Large intestine (tissue), 3 donors: Measurements from ENCODE around the gene JAML. TPM values are rescaled to one million over a fixed set of nuclear protein-coding genes. Genes with fewer than 3 reads are reported as not detected.

Source experiments
- DNase-seq, 2 donors: peaks; one replicate each; pipeline versions ENCODE4 v3.0.0 to v3.0.0-alpha.2; 2013
- H3K27ac ChIP-seq: one replicate; pipeline ENCODE4 v1.5.1; 2013; ENCODE audit warnings: low read length
- H3K27me3 ChIP-seq: 2 replicates; pipeline ENCODE4 v1.6.1; 2013; ENCODE audit warnings: low read length; ENCODE audit not compliant: control insufficient read depth, insufficient read depth
- H3K36me3 ChIP-seq: 2 replicates; pipeline ENCODE4 v1.6.1; 2013; ENCODE audit warnings: low read length; ENCODE audit not compliant: control insufficient read depth, insufficient read depth
- H3K4me1 ChIP-seq: one replicate; pipeline ENCODE4 v1.6.1; 2013; ENCODE audit warnings: low read length; ENCODE audit not compliant: control insufficient read depth, insufficient read depth
- H3K4me3 ChIP-seq: one replicate; pipeline ENCODE4 v1.5.1; 2013; ENCODE audit warnings: low read length
- H3K9me3 ChIP-seq: one replicate; pipeline ENCODE4 v1.6.1; 2013; ENCODE audit warnings: mild to moderate bottlenecking, low read depth, low read length, moderate library complexity; ENCODE audit not compliant: control insufficient read depth
- WGBS: methylation state at CpG from one replicate; pipeline ENCODE4 v1.1.5; 2013; ENCODE audit warnings: low lambda C conversion rate; ENCODE audit not compliant: insufficient coverage; 5-methylcytosine and 5-hydroxymethylcytosine counted together
- polyA plus RNA-seq: library from polyadenylated mRNA; unstranded; fragments of 120-200 nt; gene quantifications from one replicate; pipeline ENCODE4 v1.2.1, GENCODE V29; 2013

JAML gene
- polyA plus RNA-seq, 1 donor: 35.2 TPM

DNA sequence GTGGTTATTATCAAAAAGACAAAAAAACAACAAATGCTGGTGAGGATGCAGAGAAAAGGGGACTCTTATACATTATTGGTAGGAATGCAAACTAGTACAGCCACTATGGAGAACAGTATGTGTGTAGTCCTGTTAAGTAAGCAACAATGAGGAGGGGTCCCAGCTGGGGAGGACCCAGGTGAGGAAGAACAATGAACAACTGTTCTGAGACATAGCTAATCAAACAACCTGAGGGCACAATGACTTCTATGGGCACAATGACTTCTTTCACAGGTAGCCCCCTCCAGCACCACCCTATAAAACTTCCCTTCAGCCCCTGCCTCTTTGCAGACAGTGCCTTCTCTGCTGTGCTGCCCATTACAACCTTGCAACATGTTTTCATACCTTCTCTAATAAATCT lies 5.6 kb downstream of the JAML start:
- DNase-seq: no peak
- no peaks in the 10 kb centered on the region for H3K27me3 ChIP-seq
- no peaks in the 10 kb centered on the region for H3K36me3 ChIP-seq
- H3K9me3 ChIP-seq: no peaks in the 10 kb centered on the region
- H3K27ac ChIP-seq: no peak overlapping the region
- no peak overlapping the region for H3K4me3 ChIP-seq
- peaks cover 14% of the 10 kb centered on the region for H3K4me1 ChIP-seq

DNA sequence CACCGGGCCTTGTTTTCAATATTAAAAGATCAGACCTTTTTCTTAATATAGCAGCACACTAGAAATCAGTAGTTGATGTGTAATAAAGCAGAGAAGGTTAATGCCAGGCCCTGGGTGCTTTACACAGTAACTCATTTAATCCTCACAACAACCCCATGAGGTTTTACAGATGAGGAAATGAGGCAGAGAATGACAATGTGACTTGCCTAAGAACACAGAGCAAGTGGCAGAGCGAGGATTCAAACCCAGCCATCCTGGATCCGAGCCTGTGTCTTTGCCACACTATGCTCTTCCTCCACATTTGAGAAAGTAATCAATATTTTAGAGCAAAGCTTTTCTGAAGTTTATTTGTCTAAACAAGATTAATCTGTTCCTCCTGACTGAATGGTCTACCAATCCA lies 7.2 kb downstream of the JAML start:
- no peaks in the 10 kb centered on the region for H3K9me3 ChIP-seq
- no peaks in the 10 kb centered on the region for H3K36me3 ChIP-seq
- H3K27ac ChIP-seq: no peak overlapping the region
- H3K27me3 ChIP-seq: no peaks in the 10 kb centered on the region
- DNase-seq: no peak
- peaks cover 29% of the 10 kb centered on the region for H3K4me1 ChIP-seq
- WGBS: 100% methylated on average over 1 of the region's 3 CpGs
- no peak overlapping the region for H3K4me3 ChIP-seq

DNA sequence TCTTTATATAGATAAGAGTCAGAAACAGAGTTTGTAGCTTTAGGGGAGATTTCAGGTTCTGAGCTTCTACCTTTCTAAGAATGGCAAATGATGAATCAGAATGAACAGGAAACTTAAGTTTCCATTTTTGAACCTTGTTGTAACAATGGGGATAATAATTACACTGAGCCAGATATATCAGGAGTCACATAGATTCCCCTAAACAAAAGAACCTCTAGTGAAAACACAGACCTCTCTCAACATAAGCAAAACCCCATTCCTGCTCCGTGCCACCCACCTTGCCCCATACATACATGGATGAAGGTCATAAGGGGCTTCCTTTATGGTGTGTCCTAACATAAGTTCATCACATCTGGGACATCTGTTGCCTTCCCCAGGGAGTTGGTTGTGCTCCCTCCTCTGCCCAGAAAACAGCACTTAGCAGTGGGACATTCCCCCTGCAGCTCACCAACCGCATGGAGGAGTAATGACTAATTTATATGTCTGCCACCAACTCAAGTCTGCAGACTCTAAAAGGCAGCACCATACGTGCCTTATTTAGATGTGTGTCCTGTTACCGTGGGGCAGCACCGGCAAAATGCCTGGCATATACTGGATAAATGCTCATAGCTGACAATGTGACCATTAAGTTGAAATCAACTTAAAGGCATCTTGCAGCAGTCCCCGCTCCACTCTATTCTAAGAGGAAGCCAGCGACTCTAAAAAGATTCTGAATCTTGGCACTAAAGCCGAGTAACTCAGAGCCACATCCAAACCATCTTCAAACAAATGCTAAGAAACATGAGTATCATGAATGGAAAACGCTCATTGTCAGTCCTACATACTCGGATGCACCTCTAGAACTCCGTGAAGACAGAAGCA lies 8.0 kb downstream of the JAML start:
- Histone ChIP-seq H3K4me3 (no peak overlapping the region), H3K4me1 (peaks cover 33% of the 10 kb centered on the region), H3K36me3 (no peaks in the 10 kb centered on the region), H3K27ac (no peak overlapping the region), H3K9me3 (no peaks in the 10 kb centered on the region), H3K27me3 (no peaks in the 10 kb centered on the region)
- WGBS: 100% methylated on average over 2 of the region's 11 CpGs
- DNase-seq: no peak

DNA sequence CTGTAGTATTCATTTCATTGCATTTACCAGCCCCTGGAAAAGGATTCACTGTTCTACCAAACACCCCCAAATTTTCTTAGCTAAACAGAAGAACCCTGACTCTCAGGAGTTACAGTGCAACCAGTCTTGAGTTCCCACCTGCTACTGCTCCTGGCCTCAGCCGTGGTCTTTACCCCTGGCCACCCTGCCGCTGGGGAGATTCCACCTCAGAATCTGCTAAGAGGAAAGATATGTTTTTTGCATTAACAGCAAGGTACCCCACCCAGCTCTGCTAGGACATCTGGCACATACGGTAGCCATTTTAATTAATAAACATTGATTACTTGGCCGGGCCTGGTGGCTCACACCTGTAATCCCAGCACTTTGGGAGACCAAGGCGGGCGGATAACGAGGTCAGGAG lies 9.0 kb downstream of the JAML start:
- WGBS: no CpG with 5 or more reads among the region's 7 CpGs
- H3K27ac ChIP-seq: no peak overlapping the region
- H3K4me1 ChIP-seq: peaks cover 44% of the 10 kb centered on the region
- H3K36me3 ChIP-seq: no peaks in the 10 kb centered on the region
- H3K4me3 ChIP-seq: no peak overlapping the region
- DNase-seq: no peak
- H3K9me3 ChIP-seq: no peaks in the 10 kb centered on the region
- H3K27me3 ChIP-seq: no peaks in the 10 kb centered on the region

DNA sequence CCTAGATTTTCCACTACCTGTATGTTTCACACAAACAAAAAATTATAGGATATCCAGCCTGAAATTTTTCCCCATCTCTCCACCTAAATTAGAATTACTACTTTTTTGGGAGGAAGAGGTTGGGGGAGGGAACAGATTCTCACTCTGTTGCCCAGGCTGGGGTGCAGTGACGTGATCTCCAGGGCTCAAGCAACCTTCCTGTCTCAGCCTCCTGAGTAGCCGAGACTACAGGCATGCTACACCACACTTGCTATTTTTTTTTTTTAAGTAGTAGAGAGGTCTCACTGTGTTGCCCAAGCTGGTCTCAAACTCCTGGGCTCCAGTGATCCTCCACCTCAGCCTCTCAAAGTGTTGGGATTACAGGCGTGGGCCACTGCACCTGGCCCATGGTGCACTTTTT lies 9.5 kb downstream of the JAML start:
- DNase-seq: no peak
- Histone ChIP-seq H3K4me1 (peaks cover 48% of the 10 kb centered on the region), H3K9me3 (no peaks in the 10 kb centered on the region), H3K27ac (peak overlapping the region; percentile 95), H3K27me3 (no peaks in the 10 kb centered on the region), H3K36me3 (no peaks in the 10 kb centered on the region), H3K4me3 (no peak overlapping the region)
- 80% methylated on average over 1 of the region's 3 CpGs for WGBS

DNA sequence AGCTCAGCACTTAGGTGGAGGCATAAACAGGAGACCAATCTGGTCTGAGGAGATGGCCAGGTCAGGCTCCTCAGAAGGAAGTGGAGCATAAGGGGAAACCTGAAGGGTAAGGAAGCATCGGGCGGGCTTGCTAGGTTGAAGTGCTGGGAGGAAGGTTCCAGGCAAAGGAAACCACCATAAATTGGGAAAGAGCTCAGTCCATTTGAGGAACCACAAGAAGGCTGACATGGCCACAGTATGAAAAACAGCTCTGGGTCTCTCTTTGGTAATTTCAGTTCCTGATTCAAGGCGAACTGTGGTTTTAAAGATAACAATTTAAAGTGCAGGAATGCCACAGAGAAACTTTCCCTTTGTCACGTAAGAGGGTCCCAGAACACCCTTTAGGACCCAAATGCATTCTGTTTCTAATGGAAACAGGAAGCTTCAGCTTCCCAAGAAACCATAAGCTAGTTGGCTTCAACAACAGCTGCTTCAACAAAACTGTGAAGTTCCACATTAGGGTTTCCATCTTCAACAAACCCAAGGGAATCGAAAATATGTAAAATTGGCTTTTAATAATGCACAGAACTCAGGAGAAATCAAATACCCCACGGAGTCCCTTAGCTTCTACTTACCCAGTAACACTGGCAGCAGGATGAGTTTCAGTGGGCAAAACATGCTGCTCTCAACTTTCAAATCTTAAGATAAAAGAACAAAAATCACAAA lies 10.4 kb downstream of the JAML start:
- 40% methylated on average over 1 of the region's 6 CpGs for WGBS
- peak overlapping the region; percentile 95 for H3K27ac ChIP-seq
- no peaks in the 10 kb centered on the region for H3K36me3 ChIP-seq
- no peaks in the 10 kb centered on the region for H3K27me3 ChIP-seq
- no peaks in the 10 kb centered on the region for H3K9me3 ChIP-seq
- H3K4me3 ChIP-seq: no peak overlapping the region
- DNase-seq: no peak
- peaks cover 53% of the 10 kb centered on the region for H3K4me1 ChIP-seq

DNA sequence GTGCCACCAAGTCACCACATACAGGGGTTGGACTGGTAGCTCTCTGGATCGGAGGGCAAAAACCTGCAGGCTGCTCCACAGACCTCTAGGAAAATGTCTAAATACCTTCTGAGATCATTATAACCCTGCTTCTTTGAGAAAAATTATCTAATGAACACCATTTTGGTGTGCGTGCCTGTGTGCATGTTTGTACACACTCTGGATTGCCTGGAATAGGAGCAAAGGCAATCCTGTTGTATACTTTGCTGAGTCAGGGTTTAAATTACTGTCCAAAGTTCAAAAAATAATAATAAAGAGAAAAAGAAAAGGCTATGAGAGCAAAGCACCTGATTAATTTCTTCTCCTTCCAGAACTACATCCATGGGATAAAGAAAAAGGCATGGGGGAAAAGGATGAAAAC lies 11.0 kb downstream of the JAML start:
- no peak overlapping the region for H3K4me3 ChIP-seq
- peak; percentile 66 to 88 for DNase-seq
- H3K27ac ChIP-seq: peak overlapping the region; percentile 95
- peaks cover 53% of the 10 kb centered on the region for H3K4me1 ChIP-seq
- H3K9me3 ChIP-seq: no peaks in the 10 kb centered on the region
- no peaks in the 10 kb centered on the region for H3K27me3 ChIP-seq
- no CpG with 5 or more reads among the region's 2 CpGs for WGBS
- no peaks in the 10 kb centered on the region for H3K36me3 ChIP-seq

DNA sequence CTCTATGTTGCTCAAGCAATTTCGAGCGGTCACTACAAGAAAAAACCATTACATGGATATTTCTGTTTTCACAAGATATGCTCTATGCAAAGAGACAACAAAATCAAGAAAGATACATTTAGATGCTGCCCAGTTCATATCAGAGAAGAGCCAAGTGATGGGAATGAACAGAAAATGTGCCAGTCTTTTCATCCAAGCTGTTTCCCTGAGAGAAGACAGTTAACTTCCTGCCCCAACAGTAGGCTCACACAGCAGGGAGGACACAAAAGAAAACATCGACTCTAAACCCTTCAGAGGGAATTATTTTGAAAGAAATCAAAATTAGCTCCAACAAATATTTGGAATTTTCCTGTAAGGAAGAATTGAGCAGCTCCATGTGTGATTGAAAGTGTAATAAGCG lies 11.6 kb downstream of the JAML start:
- Histone ChIP-seq H3K27me3 (no peaks in the 10 kb centered on the region), H3K36me3 (no peaks in the 10 kb centered on the region), H3K27ac (peak overlapping the region; percentile 95), H3K4me3 (no peak overlapping the region), H3K4me1 (peaks cover 53% of the 10 kb centered on the region), H3K9me3 (no peaks in the 10 kb centered on the region)
- DNase-seq: no peak
- WGBS: 80% methylated on average over 2 of the region's 4 CpGs

DNA sequence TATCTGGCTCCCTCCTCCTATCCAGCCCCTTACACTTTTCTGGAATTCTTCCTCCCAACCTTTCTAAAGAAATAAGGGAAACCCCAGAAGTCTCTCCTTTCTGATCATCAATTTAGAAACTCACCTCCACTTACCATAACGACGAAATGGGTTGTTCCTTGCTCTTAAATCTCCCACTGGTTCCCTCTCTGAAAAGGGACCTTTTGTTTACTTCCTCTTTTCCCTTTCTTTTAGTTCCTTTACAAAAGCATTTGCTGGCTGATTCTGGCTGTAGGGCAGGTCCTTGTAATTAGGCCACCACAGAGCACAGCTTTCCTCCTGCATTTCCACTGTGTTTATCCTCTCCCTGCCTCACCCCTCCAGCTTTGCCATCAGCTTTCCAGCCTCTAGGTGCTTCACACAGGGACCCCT lies 12.0 kb downstream of the JAML start:
- Histone ChIP-seq H3K4me1 (peaks cover 53% of the 10 kb centered on the region), H3K36me3 (no peaks in the 10 kb centered on the region), H3K9me3 (no peaks in the 10 kb centered on the region), H3K27ac (peak overlapping the region; percentile 95), H3K4me3 (no peak overlapping the region), H3K27me3 (no peaks in the 10 kb centered on the region)
- WGBS: no CpG with 5 or more reads among the region's 2 CpGs
- DNase-seq: no peak

DNA sequence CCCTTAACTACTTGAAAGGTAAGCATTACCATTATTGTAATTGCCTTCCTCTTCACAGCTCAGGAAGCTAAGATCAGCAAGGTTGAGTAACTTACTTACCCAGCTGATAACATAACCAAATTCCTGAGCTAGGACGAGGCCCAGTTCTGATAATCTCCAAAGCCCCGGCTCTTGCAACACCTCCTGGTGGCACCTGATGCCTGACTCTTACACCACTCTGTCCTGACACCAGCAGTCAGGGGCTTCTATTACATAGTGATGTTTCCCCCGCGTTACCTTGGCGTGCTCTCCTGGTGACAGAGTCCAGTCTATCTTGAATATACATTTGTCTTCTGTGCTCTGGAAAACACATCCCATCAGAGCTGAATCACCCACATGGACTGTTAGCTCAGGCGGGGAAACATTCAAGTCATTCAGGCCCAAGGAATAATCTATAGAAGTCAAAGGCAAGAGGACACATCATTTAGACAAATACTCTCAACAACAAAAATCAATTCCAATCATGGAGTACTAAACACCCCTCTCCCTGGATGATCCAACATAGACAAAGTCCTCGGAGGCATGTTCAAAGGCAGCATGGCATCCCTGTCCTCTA lies 12.6 kb downstream of the JAML start:
- peaks cover 54% of the 10 kb centered on the region for H3K4me1 ChIP-seq
- no peak overlapping the region for H3K4me3 ChIP-seq
- no peaks in the 10 kb centered on the region for H3K9me3 ChIP-seq
- H3K27me3 ChIP-seq: no peaks in the 10 kb centered on the region
- H3K27ac ChIP-seq: peak overlapping the region; percentile 95
- no peaks in the 10 kb centered on the region for H3K36me3 ChIP-seq
- peak; percentile 95 to 98 for DNase-seq
- no CpG with 5 or more reads among the region's 7 CpGs for WGBS
